Lung (tissue), 12 donors: Measurements from ENCODE around the gene ABHD5. TPM values are rescaled to one million over a fixed set of nuclear protein-coding genes. Genes with fewer than 3 reads are reported as not detected.

Experiments used
- ATAC-seq: fragments of 200-7000 bp; cut with Tn5 transposase; one replicate; pipeline ENCODE4 v1.9.1; 2020; ENCODE audit warnings: moderate number of reproducible peaks; ENCODE audit not compliant: insufficient read depth, low FRiP score
- DNase-seq, 3 donors: peaks; one replicate each; pipeline ENCODE4 v3.0.0-alpha.2; 2013 to 2017
- H3K27ac ChIP-seq, 2 donors: one replicate each; pipeline ENCODE4 v1.5.1; 2013; ENCODE audit warnings: mild to moderate bottlenecking in 2 of 2, moderate library complexity in 2 of 2, control low read depth in 1 of 2, inconsistent platforms in 1 of 2, low read depth in 1 of 2, low read length in 1 of 2
- H3K27me3 ChIP-seq, 3 donors: one replicate each; pipeline ENCODE4 v1.5.1; 2013; ENCODE audit warnings: low read length in 2 of 3; ENCODE audit not compliant: control insufficient read depth in 3 of 3, insufficient read depth in 3 of 3
- H3K36me3 ChIP-seq, 4 donors: one replicate each; pipeline ENCODE4 v1.5.1; 2013; ENCODE audit warnings: low read length in 4 of 4, mild to moderate bottlenecking in 1 of 4, moderate library complexity in 1 of 4; ENCODE audit not compliant: control insufficient read depth in 4 of 4, insufficient read depth in 4 of 4
- H3K4me1 ChIP-seq, 5 donors: one replicate each; pipeline ENCODE4 v1.5.1; 2013; ENCODE audit warnings: low read length in 5 of 5, mild to moderate bottlenecking in 2 of 5, moderate library complexity in 1 of 5; ENCODE audit not compliant: control insufficient read depth in 5 of 5, insufficient read depth in 5 of 5
- H3K4me3 ChIP-seq: one replicate; pipeline ENCODE4 v1.5.1; 2013; ENCODE audit warnings: mild to moderate bottlenecking, control low read depth, moderate library complexity
- H3K9ac ChIP-seq, 2 donors: one replicate each; pipeline ENCODE4 v1.5.1; 2013; ENCODE audit warnings: low read length in 2 of 2, control low read depth in 1 of 2; ENCODE audit not compliant: insufficient read depth in 1 of 2
- H3K9me3 ChIP-seq, 4 donors: one replicate each; pipeline ENCODE4 v1.5.1; 2013; ENCODE audit warnings: low read length in 3 of 4, mild to moderate bottlenecking in 1 of 4, moderate library complexity in 1 of 4; ENCODE audit not compliant: control insufficient read depth in 4 of 4, insufficient read depth in 3 of 4
- CTCF ChIP-seq: IDR thresholded peaks from 2 replicates; pipeline ENCODE4 v1.5.1; 2012; ENCODE audit warnings: mild to moderate bottlenecking; ENCODE audit errors: control extremely low read depth, extremely low read depth
- WGBS, 2 donors: extraction: QIAGEN DNeasy Blood & Tissue Kit; methylation state at CpG; one replicate each; pipeline ENCODE4 v1.1.7; 2013; 5-methylcytosine and 5-hydroxymethylcytosine counted together
- polyA plus RNA-seq, 2 donors: library from polyadenylated mRNA; stranded (reverse); fragments of 200-250 nt; gene quantifications; one replicate each; pipeline ENCODE4 v1.2.1, GENCODE V29; 2013
- total RNA-seq, 2 donors: library from RNA; depleted of rRNA in 1 of 2; stranded (reverse); fragments of >200 nt in 1 of 2; gene quantifications; one replicate each; pipeline ENCODE4 v1.2.1, GENCODE V29; 2014 to 2021
- donor health status: control.
- donor health status: control.
- donor health status: Bipolar disorder and iron deficiency.
- donor health status: healthy.
- donor health status: DM: yes; HTN: yes; CAD: no.

Gene ABHD5
- total and polyA plus RNA-seq, 4 donors, result 18.3 to 31.4 (median 30.9) TPM

DNA sequence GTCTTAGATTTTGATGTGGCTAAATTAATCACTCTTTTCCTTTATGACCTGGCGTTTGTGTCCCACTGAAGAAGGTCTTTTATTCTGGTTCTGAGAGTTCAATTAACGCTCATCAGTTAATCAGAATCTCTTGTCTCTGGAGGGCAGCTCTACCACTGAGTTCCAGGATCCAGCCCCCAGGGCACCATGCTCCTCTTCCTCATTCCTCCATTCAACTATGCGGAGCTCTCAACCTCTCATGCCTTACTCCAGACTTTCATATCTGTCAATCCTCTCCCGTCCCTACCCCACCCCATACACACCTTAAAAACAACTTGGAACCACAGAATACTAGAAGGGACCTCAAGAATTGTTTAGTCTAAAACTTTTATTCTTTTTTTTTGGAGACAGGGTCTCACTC is 4.8 kb upstream of the ABHD5 start:
- Histone ChIP-seq H3K9ac (no peak overlapping the region), H3K4me3 (no peak overlapping the region), H3K27ac (no peak overlapping the region), H3K36me3 (no peaks in the 10 kb centered on the region), H3K27me3 (no peaks in the 10 kb centered on the region), H3K4me1 (peaks cover 0 to 5% (median 0%) of the 10 kb centered on the region in 5 donors), H3K9me3 (no peaks in the 10 kb centered on the region)
- ATAC-seq (no peak), DNase-seq (no peak)
- no peak for TF ChIP-seq CTCF
- 91 to 93% methylated on average over 4 of the region's 4 CpGs for WGBS, 2 donors

DNA sequence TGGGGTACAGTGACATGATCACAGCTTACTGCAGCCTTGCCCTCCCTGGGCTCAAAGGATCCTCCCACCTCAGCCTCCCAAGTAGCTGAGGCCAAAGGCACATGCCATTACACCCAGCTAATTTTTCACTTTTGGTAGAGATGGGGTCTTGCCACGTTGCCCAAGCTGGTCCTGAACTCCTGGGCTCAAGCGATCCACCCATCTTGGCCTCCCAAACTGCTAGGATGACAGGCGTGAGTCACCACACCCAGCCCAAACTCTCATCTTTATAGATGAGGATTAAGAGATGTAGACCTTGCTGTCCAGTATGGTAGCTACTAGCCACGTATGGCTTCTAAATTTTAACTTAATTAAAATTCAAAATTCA is 4.4 kb upstream of the ABHD5 start:
- WGBS, 2 donors, result 94 to 98% methylated on average over 4 of the region's 4 CpGs
- H3K9ac ChIP-seq, result no peak overlapping the region
- peaks cover 0 to 5% (median 0%) of the 10 kb centered on the region in 5 donors for H3K4me1 ChIP-seq
- H3K27ac ChIP-seq, result no peak overlapping the region
- TF ChIP-seq CTCF, result no peak
- H3K36me3 ChIP-seq, result no peaks in the 10 kb centered on the region
- DNase-seq (no peak), ATAC-seq (no peak)
- H3K4me3 ChIP-seq, result no peak overlapping the region
- no peaks in the 10 kb centered on the region for H3K27me3 ChIP-seq
- no peaks in the 10 kb centered on the region for H3K9me3 ChIP-seq

DNA sequence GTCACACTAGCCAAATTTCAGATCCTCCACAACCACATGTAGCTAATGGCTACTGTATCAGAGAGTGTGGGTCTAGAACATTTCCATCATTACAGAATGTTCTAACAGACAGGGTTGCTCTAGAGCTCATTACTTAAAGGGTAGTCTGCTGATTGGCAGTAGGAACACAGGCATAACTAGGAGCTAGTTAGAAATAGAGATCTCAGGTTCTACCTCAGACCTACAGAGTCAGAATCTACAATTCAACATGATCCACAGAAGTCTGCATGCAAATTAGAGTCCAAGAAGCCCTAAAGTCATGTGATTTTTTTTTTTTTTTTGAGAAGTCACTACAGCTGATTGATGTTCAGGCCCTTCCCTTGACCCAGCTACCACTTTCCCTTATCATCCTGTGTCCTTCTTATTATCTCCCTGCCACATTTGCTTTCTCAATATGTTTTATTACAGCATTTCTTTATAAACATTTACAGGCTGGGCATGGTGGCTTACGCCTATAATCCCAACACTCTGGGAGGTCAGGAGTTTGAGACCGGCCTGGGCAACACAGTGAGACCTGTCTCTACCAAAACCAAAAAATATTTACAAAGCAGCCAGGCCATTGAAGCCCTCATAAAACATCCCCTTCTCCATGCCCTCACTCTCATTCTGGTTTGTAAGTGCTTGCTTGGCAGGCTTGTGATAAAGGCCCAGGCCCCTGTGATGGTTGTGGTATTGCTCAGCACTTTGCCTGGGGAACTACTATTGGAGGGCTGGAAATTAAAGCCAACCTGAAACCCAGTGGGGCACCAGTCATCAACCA is 3.8 kb upstream of the ABHD5 start:
- 97% methylated on average over 2 of the region's 2 CpGs for WGBS, 2 donors
- no peaks in the 10 kb centered on the region for H3K36me3 ChIP-seq
- H3K27me3 ChIP-seq, result no peaks in the 10 kb centered on the region
- H3K4me1 ChIP-seq, result peaks cover 0 to 8% (median 0%) of the 10 kb centered on the region in 5 donors
- no peak overlapping the region for H3K9ac ChIP-seq
- ATAC-seq (no peak), DNase-seq (no peak)
- TF ChIP-seq CTCF, result no peak
- H3K9me3 ChIP-seq, result no peaks in the 10 kb centered on the region
- no peak overlapping the region for H3K4me3 ChIP-seq
- H3K27ac ChIP-seq, result no peak overlapping the region

DNA sequence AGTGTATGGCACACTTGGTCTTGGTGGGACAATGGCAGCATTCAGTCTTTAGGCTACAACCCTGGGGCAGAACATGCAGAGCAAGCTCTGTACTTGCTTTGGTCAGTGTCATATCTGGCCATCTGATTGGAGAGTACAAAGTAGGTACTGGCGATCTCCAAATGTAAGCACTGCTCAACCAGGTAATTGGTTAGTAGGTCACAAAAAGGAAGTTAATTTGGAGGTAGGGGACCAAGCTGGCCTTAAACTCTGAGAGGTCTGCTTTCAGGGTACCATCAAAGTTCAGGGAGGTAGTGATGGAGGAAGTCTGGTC is 3.3 kb upstream of the ABHD5 start:
- ATAC-seq (no peak), DNase-seq (no peak)
- Histone ChIP-seq H3K27ac (no peak overlapping the region), H3K36me3 (no peaks in the 10 kb centered on the region), H3K9me3 (no peaks in the 10 kb centered on the region), H3K4me3 (no peak overlapping the region), H3K9ac (no peak overlapping the region), H3K27me3 (no peaks in the 10 kb centered on the region), H3K4me1 (peaks cover 0 to 9% (median 4%) of the 10 kb centered on the region in 5 donors)
- 97 to 100% methylated on average over 1 of the region's 1 CpG for WGBS, 2 donors
- TF ChIP-seq CTCF, result no peak
